HG03460 (cell line): Measurements from ENCODE around the gene EIF3K.
"Not testable (repeated sequence)": the region's sequence is repeated elsewhere in the genome, so short reads cannot be mapped to it uniquely, and the experiment has no call there.

Experiments used
- ATAC-seq: cut with Tn5 transposase; IDR thresholded peaks from one replicate; pipeline ENCODE4 v1.9.1; 2021; ENCODE audit not compliant: unreplicated experiment

Gene EIF3K

GRCh38 chr19:38618590-38619360 is at the start of gene EIF3K:
Gene EIF3K (plus strand): TSS chr19:38619188. CDS start chr19:38619269, 81 bp downstream.
- ATAC-seq = peak; percentile 45

GRCh38 chr19:38569368-38569983 is 49.5 kb upstream of the EIF3K start:
- ATAC-seq = no peak

- ATAC-seq = no peak
Observed at GRCh38 chr19:38571682-38572081, 47.3 kb upstream of the EIF3K start.

- no peak for ATAC-seq
Observed at GRCh38 chr19:38577826-38578225, 41.2 kb upstream of the EIF3K start.

- ATAC-seq = not testable (repeated sequence)
Observed at GRCh38 chr19:38579304-38579703, 39.7 kb upstream of the EIF3K start.

GRCh38 chr19:38580080-38580479 is 38.9 kb upstream of the EIF3K start:
- no peak for ATAC-seq

GRCh38 chr19:38583219-38583984 is 35.6 kb upstream of the EIF3K start:
- ATAC-seq = no peak

- no peak for ATAC-seq
Observed at GRCh38 chr19:38583985-38584305, 35.0 kb upstream of the EIF3K start.

GRCh38 chr19:38587562-38587961 is 31.4 kb upstream of the EIF3K start:
- no peak for ATAC-seq

GRCh38 chr19:38588041-38588440 is 30.9 kb upstream of the EIF3K start:
- ATAC-seq = no peak

GRCh38 chr19:38592940-38593339 is 26.0 kb upstream of the EIF3K start:
- ATAC-seq = no peak

- ATAC-seq = no peak
Observed at GRCh38 chr19:38596057-38596981, 22.7 kb upstream of the EIF3K start.

GRCh38 chr19:38597075-38597474 is 21.9 kb upstream of the EIF3K start:
- no peak for ATAC-seq

- no peak for ATAC-seq
Observed at GRCh38 chr19:38599722-38600121, 19.3 kb upstream of the EIF3K start.

- not testable (repeated sequence) for ATAC-seq
Observed at GRCh38 chr19:38602856-38603255, 16.1 kb upstream of the EIF3K start.

- no peak for ATAC-seq
Observed at GRCh38 chr19:38606131-38606530, 12.9 kb upstream of the EIF3K start.

GRCh38 chr19:38614289-38614688 is 4.7 kb upstream of the EIF3K start:
- no peak for ATAC-seq

- ATAC-seq = no peak
Observed at GRCh38 chr19:38615007-38615581, 3.9 kb upstream of the EIF3K start.

GRCh38 chr19:38616265-38616664 is 2.7 kb upstream of the EIF3K start:
- ATAC-seq = no peak

- peak; percentile 4 for ATAC-seq
Observed at GRCh38 chr19:38617283-38617763, 1.7 kb upstream of the EIF3K start.
